ENCODE data around the gene SORL1-AS1.
"Not testable (repeated sequence)": the region's sequence is repeated elsewhere in the genome, so short reads cannot be mapped to it uniquely, and the experiment has no call there.

The SORL1-AS1 gene

GRCh38 chr11:121483805-121484480, 31.2 kb upstream of the SORL1-AS1 start:
- Histone ChIP-seq H3K36me3 (ENCODE audit: control insufficient read depth, insufficient read depth, low read length) (no peaks in the 10 kb centered on the region), H3K4me1 (ENCODE audit: control insufficient read depth, insufficient read depth, low read length) (peaks cover 26% of the 10 kb centered on the region), H3K9ac (ENCODE audit: low read length) (no peak overlapping the region), H3K9me3 (ENCODE audit: control insufficient read depth, low read length) (no peaks in the 10 kb centered on the region), H3K27me3 (ENCODE audit: control insufficient read depth, insufficient read depth, low read length) (no peaks in the 10 kb centered on the region), H3K4me3 (ENCODE audit: low read length) (no peak overlapping the region)

- Histone ChIP-seq H3K9ac (ENCODE audit: low read length) (no peak overlapping the region), H3K9me3 (ENCODE audit: control insufficient read depth, low read length) (no peaks in the 10 kb centered on the region), H3K36me3 (ENCODE audit: control insufficient read depth, insufficient read depth, low read length) (no peaks in the 10 kb centered on the region), H3K4me1 (ENCODE audit: control insufficient read depth, insufficient read depth, low read length) (peaks cover 26% of the 10 kb centered on the region), H3K27me3 (ENCODE audit: control insufficient read depth, insufficient read depth, low read length) (no peaks in the 10 kb centered on the region), H3K4me3 (ENCODE audit: low read length) (no peak overlapping the region)
Observed at GRCh38 chr11:121482231-121483129, 29.7 kb upstream of the SORL1-AS1 start.

GRCh38 chr11:121481484-121482230, 28.9 kb upstream of the SORL1-AS1 start:
- not testable (repeated sequence) for H3K9ac ChIP-seq (ENCODE audit: low read length); H3K36me3 ChIP-seq (ENCODE audit: control insufficient read depth, insufficient read depth, low read length)

GRCh38 chr11:121479698-121480238, 27.0 kb upstream of the SORL1-AS1 start:
- H3K36me3 ChIP-seq (ENCODE audit: control insufficient read depth, insufficient read depth, low read length), result no peaks in the 10 kb centered on the region
- H3K4me3 ChIP-seq (ENCODE audit: low read length), result no peak overlapping the region
- H3K9ac ChIP-seq (ENCODE audit: low read length), result no peak overlapping the region
- no peaks in the 10 kb centered on the region for H3K27me3 ChIP-seq (ENCODE audit: control insufficient read depth, insufficient read depth, low read length)
- no peaks in the 10 kb centered on the region for H3K9me3 ChIP-seq (ENCODE audit: control insufficient read depth, low read length)
- H3K4me1 ChIP-seq (ENCODE audit: control insufficient read depth, insufficient read depth, low read length), result peaks cover 43% of the 10 kb centered on the region

More at GRCh38 chr11:121481484-121482230, 28.9 kb upstream of the SORL1-AS1 start:
- peaks cover 34% of the 10 kb centered on the region for H3K4me1 ChIP-seq (ENCODE audit: control insufficient read depth, insufficient read depth, low read length)
- H3K9me3 ChIP-seq (ENCODE audit: control insufficient read depth, low read length); H3K27me3 ChIP-seq (ENCODE audit: control insufficient read depth, insufficient read depth, low read length); H3K4me3 ChIP-seq (ENCODE audit: low read length): not testable (repeated sequence)

- Histone ChIP-seq H3K4me3 (ENCODE audit: low read length) (no peak overlapping the region), H3K9me3 (ENCODE audit: control insufficient read depth, low read length) (no peaks in the 10 kb centered on the region), H3K27me3 (ENCODE audit: control insufficient read depth, insufficient read depth, low read length) (no peaks in the 10 kb centered on the region), H3K36me3 (ENCODE audit: control insufficient read depth, insufficient read depth, low read length) (no peaks in the 10 kb centered on the region), H3K4me1 (ENCODE audit: control insufficient read depth, insufficient read depth, low read length) (peaks cover 43% of the 10 kb centered on the region), H3K9ac (ENCODE audit: low read length) (no peak overlapping the region)
Observed at GRCh38 chr11:121478895-121479697, 26.3 kb upstream of the SORL1-AS1 start.

GRCh38 chr11:121478226-121478894, 25.6 kb upstream of the SORL1-AS1 start:
- Histone ChIP-seq H3K4me1 (ENCODE audit: control insufficient read depth, insufficient read depth, low read length) (peaks cover 43% of the 10 kb centered on the region), H3K36me3 (ENCODE audit: control insufficient read depth, insufficient read depth, low read length) (no peaks in the 10 kb centered on the region), H3K9ac (ENCODE audit: low read length) (peak overlapping the region; percentile 25), H3K9me3 (ENCODE audit: control insufficient read depth, low read length) (no peaks in the 10 kb centered on the region), H3K4me3 (ENCODE audit: low read length) (no peak overlapping the region), H3K27me3 (ENCODE audit: control insufficient read depth, insufficient read depth, low read length) (no peaks in the 10 kb centered on the region)

GRCh38 chr11:121476379-121477032, 23.7 kb upstream of the SORL1-AS1 start:
- Histone ChIP-seq H3K9ac (ENCODE audit: low read length) (no peak overlapping the region), H3K27me3 (ENCODE audit: control insufficient read depth, insufficient read depth, low read length) (no peaks in the 10 kb centered on the region), H3K9me3 (ENCODE audit: control insufficient read depth, low read length) (no peaks in the 10 kb centered on the region), H3K36me3 (ENCODE audit: control insufficient read depth, insufficient read depth, low read length) (no peaks in the 10 kb centered on the region), H3K4me1 (ENCODE audit: control insufficient read depth, insufficient read depth, low read length) (peaks cover 35% of the 10 kb centered on the region), H3K4me3 (ENCODE audit: low read length) (no peak overlapping the region)

GRCh38 chr11:121474680-121475079, 21.9 kb upstream of the SORL1-AS1 start:
- no peaks in the 10 kb centered on the region for H3K36me3 ChIP-seq (ENCODE audit: control insufficient read depth, insufficient read depth, low read length)
- no peaks in the 10 kb centered on the region for H3K9me3 ChIP-seq (ENCODE audit: control insufficient read depth, low read length)
- peaks cover 33% of the 10 kb centered on the region for H3K4me1 ChIP-seq (ENCODE audit: control insufficient read depth, insufficient read depth, low read length)
- no peak overlapping the region for H3K9ac ChIP-seq (ENCODE audit: low read length)
- H3K4me3 ChIP-seq (ENCODE audit: low read length), result no peak overlapping the region
- no peaks in the 10 kb centered on the region for H3K27me3 ChIP-seq (ENCODE audit: control insufficient read depth, insufficient read depth, low read length)

- Histone ChIP-seq H3K27me3 (ENCODE audit: control insufficient read depth, insufficient read depth, low read length) (no peaks in the 10 kb centered on the region), H3K4me1 (ENCODE audit: control insufficient read depth, insufficient read depth, low read length) (peaks cover 21% of the 10 kb centered on the region), H3K36me3 (ENCODE audit: control insufficient read depth, insufficient read depth, low read length) (no peaks in the 10 kb centered on the region), H3K9ac (ENCODE audit: low read length) (no peak overlapping the region), H3K9me3 (ENCODE audit: control insufficient read depth, low read length) (no peaks in the 10 kb centered on the region), H3K4me3 (ENCODE audit: low read length) (no peak overlapping the region)
Observed at GRCh38 chr11:121473064-121473777, 20.5 kb upstream of the SORL1-AS1 start.

- Histone ChIP-seq H3K9ac (ENCODE audit: low read length) (no peak overlapping the region), H3K36me3 (ENCODE audit: control insufficient read depth, insufficient read depth, low read length) (no peaks in the 10 kb centered on the region), H3K27me3 (ENCODE audit: control insufficient read depth, insufficient read depth, low read length) (no peaks in the 10 kb centered on the region), H3K9me3 (ENCODE audit: control insufficient read depth, low read length) (no peaks in the 10 kb centered on the region), H3K4me1 (ENCODE audit: control insufficient read depth, insufficient read depth, low read length) (peaks cover 26% of the 10 kb centered on the region), H3K4me3 (ENCODE audit: low read length) (no peak overlapping the region)
Observed at GRCh38 chr11:121472312-121472711, 19.5 kb upstream of the SORL1-AS1 start.

Measured in mucosa of stomach (tissue), 1 donor.